ENCODE results near the gene PLIN4. TPM values are rescaled to one million over a fixed set of nuclear protein-coding genes. Genes with fewer than 3 reads are reported as not detected.

Gene PLIN4
- polyA plus RNA-seq (0.01 TPM in 1 of 3 replicates, not detected in the others), polyA minus RNA-seq (not detected in 3 replicates)
- polyA plus RNA-seq (2011; ENCODE audit: low read depth): not detected
- polyA plus RNA-seq (2011; cell fraction: cytosol; rRNA removed): not detected in 2 replicates
- polyA plus RNA-seq (2011; cell fraction: nucleus; rRNA removed): 0.03 TPM in 1 of 2 replicates, not detected in the other
- 0.03 and 0.25 TPM in 2 replicates for polyA plus RNA-seq (2012; ENCODE audit: low replicate concordance)
- not detected for polyA minus RNA-seq (2011; cell fraction: cytosol; rRNA and poly(A)+ RNA removed)
- polyA minus RNA-seq (2011; cell fraction: nucleus; rRNA and poly(A)+ RNA removed): not detected in 2 replicates

GRCh38 chr19:4518345-4519171 is at the start of gene PLIN4:
Gene PLIN4, minus strand, starts transcription at chr19:4518486. Its CDS starts 214 bp downstream, at chr19:4518272.
- H3K27me3 ChIP-seq (ENCODE audit: control insufficient read depth, extremely low read depth, insufficient read depth, low read length): peaks cover 8% of the 10 kb centered on the region
- no peak within 1 kb of the TSS for H3K4me3 ChIP-seq (ENCODE audit: control insufficient read depth in 2 of 3, extremely low read depth in 1 of 3, insufficient read depth in 2 of 3, low read depth in 1 of 3, low read length in 3 of 3)
- no peaks in the 10 kb centered on the region for H3K9me3 ChIP-seq (ENCODE audit: control insufficient read depth, low read depth, low read length)
- TF ChIP-seq CTCF (optimal IDR thresholded peaks at IDR 0.05 in 1 of 3, IDR thresholded peaks at IDR 0.05 in 1 of 3, conservative IDR thresholded peaks at IDR 0.05 in 1 of 3; ENCODE audit: extremely low read depth in 1 of 3, insufficient read depth in 2 of 3, low read length in 3 of 3) (no peak), EZH2 (IDR thresholded peaks at IDR 0.05; ENCODE audit: low read length) (no peak)
- H3K79me2 ChIP-seq (ENCODE audit: control insufficient read depth, insufficient read depth, low read length): no peaks in the 10 kb centered on the region
- H3K9me1 ChIP-seq (ENCODE audit: control insufficient read depth, extremely low read depth, insufficient read depth, low read length): no peaks in the 10 kb centered on the region
- H3K36me3 ChIP-seq (ENCODE audit: control insufficient read depth in 2 of 2, extremely low read depth in 1 of 2, insufficient read depth in 2 of 2, low read length in 2 of 2): no peaks in the 10 kb centered on the region
- dilution Hi-C loops (cut with MboI; ENCODE audit: extremely low pct_ligation_motif_present, low sequenced_read_pairs): no loop called here
- no peak within 1 kb of the TSS for H3K9ac ChIP-seq (ENCODE audit: control insufficient read depth, extremely low read depth, insufficient read depth, low read length)
- no peak within 1 kb of the TSS for H3K4me2 ChIP-seq (ENCODE audit: control insufficient read depth, extremely low read depth, insufficient read depth, low read depth, low read length)
- H4K20me1 ChIP-seq (ENCODE audit: control insufficient read depth, extremely low read depth, insufficient read depth, low read length): no peaks in the 10 kb centered on the region
- H3K4me1 ChIP-seq (ENCODE audit: control insufficient read depth, extremely low read depth, insufficient read depth, low read length): peaks cover 11% of the 10 kb centered on the region
- H3K27ac ChIP-seq (ENCODE audit: control insufficient read depth, insufficient read depth, low read length): no peak within 1 kb of the TSS
- FAIRE-seq: no peak
- no peak within 1 kb of the TSS for H2AFZ ChIP-seq (ENCODE audit: control insufficient read depth, low read length)
- DNase-seq (ENCODE audit: low read depth, low spot score): no peak

GRCh38 chr19:4567584-4568071 is 49.3 kb upstream of the PLIN4 start:
- H2AFZ ChIP-seq (ENCODE audit: control insufficient read depth, low read length): no peak overlapping the region
- dilution Hi-C loops (cut with MboI; ENCODE audit: extremely low pct_ligation_motif_present, low sequenced_read_pairs): no loop called here
- H3K27ac ChIP-seq (ENCODE audit: control insufficient read depth, insufficient read depth, low read length): no peak overlapping the region

More at GRCh38 chr19:4567584-4568071, 49.3 kb upstream of the PLIN4 start:
- Histone ChIP-seq H3K9me3 (ENCODE audit: control insufficient read depth, low read depth, low read length) (no peaks in the 10 kb centered on the region), H3K9me1 (ENCODE audit: control insufficient read depth, extremely low read depth, insufficient read depth, low read length) (no peaks in the 10 kb centered on the region), H4K20me1 (ENCODE audit: control insufficient read depth, extremely low read depth, insufficient read depth, low read length) (no peaks in the 10 kb centered on the region), H3K4me1 (ENCODE audit: control insufficient read depth, extremely low read depth, insufficient read depth, low read length) (peaks cover 4% of the 10 kb centered on the region), H3K27me3 (ENCODE audit: control insufficient read depth, extremely low read depth, insufficient read depth, low read length) (no peaks in the 10 kb centered on the region), H3K9ac (ENCODE audit: control insufficient read depth, extremely low read depth, insufficient read depth, low read length) (no peak overlapping the region), H3K4me2 (ENCODE audit: control insufficient read depth, extremely low read depth, insufficient read depth, low read depth, low read length) (no peak overlapping the region), H3K36me3 (ENCODE audit: control insufficient read depth in 2 of 2, extremely low read depth in 1 of 2, insufficient read depth in 2 of 2, low read length in 2 of 2) (no peaks in the 10 kb centered on the region), H3K79me2 (ENCODE audit: control insufficient read depth, insufficient read depth, low read length) (no peaks in the 10 kb centered on the region), H3K4me3 (ENCODE audit: control insufficient read depth in 2 of 3, extremely low read depth in 1 of 3, insufficient read depth in 2 of 3, low read depth in 1 of 3, low read length in 3 of 3) (no peak overlapping the region)
- no peak for FAIRE-seq
- DNase-seq (ENCODE audit: low read depth, low spot score): no peak
- TF ChIP-seq EZH2 (IDR thresholded peaks at IDR 0.05; ENCODE audit: low read length) (no peak), CTCF (optimal IDR thresholded peaks at IDR 0.05 in 1 of 3, IDR thresholded peaks at IDR 0.05 in 1 of 3, conservative IDR thresholded peaks at IDR 0.05 in 1 of 3; ENCODE audit: extremely low read depth in 1 of 3, insufficient read depth in 2 of 3, low read length in 3 of 3) (peak; percentile 90 to 97 (median 93))

All from keratinocyte (primary cell).